HepG2 (cell line): ENCODE measurements around the gene GDF15. TPM values are rescaled to one million over a fixed set of nuclear protein-coding genes. Genes with fewer than 3 reads are reported as not detected.

ENCODE experiments used
- BCL6 ChIP-seq: IDR thresholded peaks from 2 replicates; pipeline ENCODE4 v1.6.1; 2016; ENCODE audit warnings: missing genetic modification reagents, missing compliant biosample characterization
- CHD4 ChIP-seq: fragments of 200-600 bp; sonication (generic); IDR thresholded peaks from 2 replicates; pipeline ENCODE4 v1.7.0; 2017; ENCODE audit warnings: mild to moderate bottlenecking, low read length, borderline replicate concordance
- MAFF ChIP-seq: IDR thresholded peaks from 2 replicates; pipeline ENCODE4 v1.6.1; 2011; ENCODE audit warnings: low read depth, low read length, improper control_type of control experiment
- MTA1 ChIP-seq: sonication (generic); formaldehyde crosslinking; IDR thresholded peaks from 2 replicates; pipeline ENCODE4 v1.4.0; 2020; ENCODE audit warnings: missing genetic modification reagents, mild to moderate bottlenecking, borderline replicate concordance
- RFX5 ChIP-seq: IDR thresholded peaks from 2 replicates; pipeline ENCODE4 v1.6.1; 2011; ENCODE audit warnings: low read depth, low read length, improper control_type of control experiment
- SMARCC2 ChIP-seq: fragments of 450-650 bp; IDR thresholded peaks from 2 replicates; pipeline ENCODE4 v1.6.1; 2017; ENCODE audit warnings: antibody characterized with exemption, mild to moderate bottlenecking
- ZNF234 ChIP-seq: sonication (generic); formaldehyde crosslinking; conservative IDR thresholded peaks from 2 replicates; pipeline ENCODE4 v1.5.1; 2020; ENCODE audit warnings: mild to moderate bottlenecking, missing genetic modification reagents
- ZNF24 ChIP-seq: fragments of 450-650 bp; IDR thresholded peaks from 2 replicates; pipeline ENCODE4 v1.6.1; 2017; ENCODE audit warnings: antibody characterized with exemption, mild to moderate bottlenecking
- ZNF619 ChIP-seq: sonication (generic); formaldehyde crosslinking; IDR thresholded peaks from 2 replicates; pipeline ENCODE4 v1.4.0; 2020; ENCODE audit warnings: mild to moderate bottlenecking, missing genetic modification reagents
- ZNF652 ChIP-seq: IDR thresholded peaks from 2 replicates; pipeline ENCODE4 v1.6.1; 2016; ENCODE audit warnings: low read depth, borderline replicate concordance
- ZNF781 ChIP-seq: sonication (generic); formaldehyde crosslinking; IDR thresholded peaks from 2 replicates; pipeline ENCODE4 v1.5.1; 2020; ENCODE audit warnings: borderline replicate concordance, mild to moderate bottlenecking, missing genetic modification reagents; ENCODE audit errors: not compliant biosample characterization
- ZNF792 ChIP-seq: IDR thresholded peaks from 2 replicates; pipeline ENCODE4 v1.6.1; 2016
- ZSCAN25 ChIP-seq: sonication (generic); formaldehyde crosslinking; IDR thresholded peaks from 2 replicates; pipeline ENCODE4 v1.8.0; 2022; ENCODE audit warnings: mild to moderate bottlenecking, missing genetic modification reagents
- polyA plus RNA-seq, 8 experiments: library from polyadenylated mRNA; depleted of rRNA in 3 of 8; stranded (reverse) in 7 of 8; unstranded in 1 of 8; fragments of >200 nt; fragmentation: Illumina TruSeq in 4 of 8; extraction: Trizol in 4 of 8; gene quantifications; 2 replicates each; pipeline versions ENCODE4 v1.2.1 to v1.2.3, GENCODE V29; 2011 to 2016; ENCODE audit warnings: low read depth in 4 of 8, missing spikeins in 1 of 8, mixed read lengths in 1 of 8; ENCODE audit not compliant: insufficient read depth in 1 of 8
- total RNA-seq, 5 experiments: library from RNA; depleted of rRNA; stranded (reverse); fragments of >200 nt; fragmentation: Illumina TruSeq; extraction: Trizol; gene quantifications; 2 replicates each; pipeline ENCODE4 v1.2.3, GENCODE V29; 2016; ENCODE audit warnings: low read depth in 1 of 5
- TF ChIP-seq, protein P1 (sequence below), 2 experiments: IDR thresholded peaks; 2 replicates each; pipeline ENCODE4 v1.6.1; 2011 to 2012; ENCODE audit warnings: low read length in 2 of 2, borderline replicate concordance in 1 of 2, low read depth in 1 of 2, mild to moderate bottlenecking in 1 of 2, moderate library complexity in 1 of 2
- TF ChIP-seq, protein P2 (sequence below): sonication (generic); formaldehyde crosslinking; IDR thresholded peaks from 2 replicates; pipeline ENCODE4 v1.4.0; 2020; ENCODE audit warnings: mild to moderate bottlenecking, missing genetic modification reagents, borderline replicate concordance
- TF ChIP-seq, protein P3 (sequence below): IDR thresholded peaks from 2 replicates; pipeline ENCODE4 v1.6.1; 2016
- TF ChIP-seq, protein P4 (sequence below): sonication (generic); formaldehyde crosslinking; IDR thresholded peaks from 2 replicates; pipeline ENCODE4 v1.4.0; 2020; ENCODE audit warnings: low read depth, mild to moderate bottlenecking, missing genetic modification reagents

GDF15 gene
- total and polyA plus RNA-seq, 2 of the 13 experiments (the other 11 are each of a cell fraction or from before 2014, with no cell fraction given): 146 to 422 TPM

DNA sequence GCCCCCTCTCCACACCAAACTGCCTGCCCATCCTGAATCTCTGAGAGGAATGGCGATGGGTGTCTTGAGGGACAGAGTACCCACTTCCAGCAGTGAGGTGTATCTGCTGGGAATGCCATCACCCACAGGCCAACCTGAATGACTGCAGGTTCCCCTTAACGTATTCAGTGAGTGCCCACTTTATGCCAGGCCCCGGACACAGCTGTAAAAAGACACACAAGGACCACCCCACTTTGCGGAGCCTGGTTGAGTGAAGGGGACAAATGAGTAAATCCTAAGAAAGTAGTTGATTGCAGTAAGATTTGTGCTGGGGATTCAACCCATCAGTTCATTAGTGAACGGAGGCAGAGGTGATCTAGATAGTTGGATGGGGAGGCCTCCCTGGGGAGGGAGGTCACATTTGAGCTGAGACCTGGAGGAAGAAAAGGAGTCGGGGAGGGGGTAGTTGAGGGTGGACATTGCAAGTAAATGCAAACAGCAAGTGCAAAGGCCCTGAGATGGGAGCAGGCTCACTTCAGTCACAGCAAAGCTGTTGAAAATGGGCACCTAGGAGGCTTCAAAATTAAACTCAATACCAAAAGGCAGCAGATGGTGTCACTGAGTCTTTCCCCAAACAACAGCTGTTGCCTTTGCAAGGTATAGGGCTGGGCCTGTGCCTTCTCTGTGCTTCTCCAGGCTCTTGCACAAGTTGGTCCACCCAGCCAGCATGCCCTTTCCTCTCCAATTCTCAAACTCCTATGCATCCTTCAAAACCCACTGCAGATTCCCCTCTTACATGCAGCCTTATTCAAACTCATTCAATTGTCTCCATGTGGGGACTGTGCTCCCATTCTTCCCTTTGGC, 4.3 kb downstream of the GDF15 start (continued):
- TF ChIP-seq CHD4 (no peak), MAFF (no peak), ZNF234 (no peak), ZNF781 (CRISPR knock-in tag) (peak; percentile 33), ZNF652 (no peak; the same call in 1 of the 2 replicates), ZNF24 (no peak), ZSCAN25 (CRISPR knock-in tag) (no peak), ZNF619 (CRISPR knock-in tag) (no peak; the same call in 1 of the 2 replicates), MTA1 (CRISPR knock-in tag) (no peak), ZNF792 (peak; percentile 64; the same call in 1 of the 2 replicates), BCL6 (CRISPR knock-in tag) (no peak), SMARCC2 (no peak), RFX5 (no peak)
- TF ChIP-seq, protein P1, sequence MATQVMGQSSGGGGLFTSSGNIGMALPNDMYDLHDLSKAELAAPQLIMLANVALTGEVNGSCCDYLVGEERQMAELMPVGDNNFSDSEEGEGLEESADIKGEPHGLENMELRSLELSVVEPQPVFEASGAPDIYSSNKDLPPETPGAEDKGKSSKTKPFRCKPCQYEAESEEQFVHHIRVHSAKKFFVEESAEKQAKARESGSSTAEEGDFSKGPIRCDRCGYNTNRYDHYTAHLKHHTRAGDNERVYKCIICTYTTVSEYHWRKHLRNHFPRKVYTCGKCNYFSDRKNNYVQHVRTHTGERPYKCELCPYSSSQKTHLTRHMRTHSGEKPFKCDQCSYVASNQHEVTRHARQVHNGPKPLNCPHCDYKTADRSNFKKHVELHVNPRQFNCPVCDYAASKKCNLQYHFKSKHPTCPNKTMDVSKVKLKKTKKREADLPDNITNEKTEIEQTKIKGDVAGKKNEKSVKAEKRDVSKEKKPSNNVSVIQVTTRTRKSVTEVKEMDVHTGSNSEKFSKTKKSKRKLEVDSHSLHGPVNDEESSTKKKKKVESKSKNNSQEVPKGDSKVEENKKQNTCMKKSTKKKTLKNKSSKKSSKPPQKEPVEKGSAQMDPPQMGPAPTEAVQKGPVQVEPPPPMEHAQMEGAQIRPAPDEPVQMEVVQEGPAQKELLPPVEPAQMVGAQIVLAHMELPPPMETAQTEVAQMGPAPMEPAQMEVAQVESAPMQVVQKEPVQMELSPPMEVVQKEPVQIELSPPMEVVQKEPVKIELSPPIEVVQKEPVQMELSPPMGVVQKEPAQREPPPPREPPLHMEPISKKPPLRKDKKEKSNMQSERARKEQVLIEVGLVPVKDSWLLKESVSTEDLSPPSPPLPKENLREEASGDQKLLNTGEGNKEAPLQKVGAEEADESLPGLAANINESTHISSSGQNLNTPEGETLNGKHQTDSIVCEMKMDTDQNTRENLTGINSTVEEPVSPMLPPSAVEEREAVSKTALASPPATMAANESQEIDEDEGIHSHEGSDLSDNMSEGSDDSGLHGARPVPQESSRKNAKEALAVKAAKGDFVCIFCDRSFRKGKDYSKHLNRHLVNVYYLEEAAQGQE (IDR thresholded peaks at IDR 0.05; ENCODE audit: borderline replicate concordance in 1 of 2, low read depth in 1 of 2, low read length in 2 of 2): no peak
- TF ChIP-seq, protein P2, sequence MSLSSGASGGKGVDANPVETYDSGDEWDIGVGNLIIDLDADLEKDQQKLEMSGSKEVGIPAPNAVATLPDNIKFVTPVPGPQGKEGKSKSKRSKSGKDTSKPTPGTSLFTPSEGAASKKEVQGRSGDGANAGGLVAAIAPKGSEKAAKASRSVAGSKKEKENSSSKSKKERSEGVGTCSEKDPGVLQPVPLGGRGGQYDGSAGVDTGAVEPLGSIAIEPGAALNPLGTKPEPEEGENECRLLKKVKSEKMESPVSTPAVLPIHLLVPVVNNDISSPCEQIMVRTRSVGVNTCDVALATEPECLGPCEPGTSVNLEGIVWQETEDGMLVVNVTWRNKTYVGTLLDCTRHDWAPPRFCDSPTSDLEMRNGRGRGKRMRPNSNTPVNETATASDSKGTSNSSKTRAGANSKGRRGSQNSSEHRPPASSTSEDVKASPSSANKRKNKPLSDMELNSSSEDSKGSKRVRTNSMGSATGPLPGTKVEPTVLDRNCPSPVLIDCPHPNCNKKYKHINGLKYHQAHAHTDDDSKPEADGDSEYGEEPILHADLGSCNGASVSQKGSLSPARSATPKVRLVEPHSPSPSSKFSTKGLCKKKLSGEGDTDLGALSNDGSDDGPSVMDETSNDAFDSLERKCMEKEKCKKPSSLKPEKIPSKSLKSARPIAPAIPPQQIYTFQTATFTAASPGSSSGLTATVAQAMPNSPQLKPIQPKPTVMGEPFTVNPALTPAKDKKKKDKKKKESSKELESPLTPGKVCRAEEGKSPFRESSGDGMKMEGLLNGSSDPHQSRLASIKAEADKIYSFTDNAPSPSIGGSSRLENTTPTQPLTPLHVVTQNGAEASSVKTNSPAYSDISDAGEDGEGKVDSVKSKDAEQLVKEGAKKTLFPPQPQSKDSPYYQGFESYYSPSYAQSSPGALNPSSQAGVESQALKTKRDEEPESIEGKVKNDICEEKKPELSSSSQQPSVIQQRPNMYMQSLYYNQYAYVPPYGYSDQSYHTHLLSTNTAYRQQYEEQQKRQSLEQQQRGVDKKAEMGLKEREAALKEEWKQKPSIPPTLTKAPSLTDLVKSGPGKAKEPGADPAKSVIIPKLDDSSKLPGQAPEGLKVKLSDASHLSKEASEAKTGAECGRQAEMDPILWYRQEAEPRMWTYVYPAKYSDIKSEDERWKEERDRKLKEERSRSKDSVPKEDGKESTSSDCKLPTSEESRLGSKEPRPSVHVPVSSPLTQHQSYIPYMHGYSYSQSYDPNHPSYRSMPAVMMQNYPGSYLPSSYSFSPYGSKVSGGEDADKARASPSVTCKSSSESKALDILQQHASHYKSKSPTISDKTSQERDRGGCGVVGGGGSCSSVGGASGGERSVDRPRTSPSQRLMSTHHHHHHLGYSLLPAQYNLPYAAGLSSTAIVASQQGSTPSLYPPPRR (CRISPR knock-in tag): no peak
- TF ChIP-seq, protein P3, sequence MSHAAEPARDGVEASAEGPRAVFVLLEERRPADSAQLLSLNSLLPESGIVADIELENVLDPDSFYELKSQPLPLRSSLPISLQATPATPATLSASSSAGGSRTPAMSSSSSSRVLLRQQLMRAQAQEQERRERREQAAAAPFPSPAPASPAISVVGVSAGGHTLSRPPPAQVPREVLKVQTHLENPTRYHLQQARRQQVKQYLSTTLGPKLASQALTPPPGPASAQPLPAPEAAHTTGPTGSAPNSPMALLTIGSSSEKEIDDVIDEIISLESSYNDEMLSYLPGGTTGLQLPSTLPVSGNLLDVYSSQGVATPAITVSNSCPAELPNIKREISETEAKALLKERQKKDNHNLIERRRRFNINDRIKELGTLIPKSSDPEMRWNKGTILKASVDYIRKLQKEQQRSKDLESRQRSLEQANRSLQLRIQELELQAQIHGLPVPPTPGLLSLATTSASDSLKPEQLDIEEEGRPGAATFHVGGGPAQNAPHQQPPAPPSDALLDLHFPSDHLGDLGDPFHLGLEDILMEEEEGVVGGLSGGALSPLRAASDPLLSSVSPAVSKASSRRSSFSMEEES (CRISPR knock-in tag): peak; percentile 29; the same call in 1 of the 2 replicates
- TF ChIP-seq, protein P4, sequence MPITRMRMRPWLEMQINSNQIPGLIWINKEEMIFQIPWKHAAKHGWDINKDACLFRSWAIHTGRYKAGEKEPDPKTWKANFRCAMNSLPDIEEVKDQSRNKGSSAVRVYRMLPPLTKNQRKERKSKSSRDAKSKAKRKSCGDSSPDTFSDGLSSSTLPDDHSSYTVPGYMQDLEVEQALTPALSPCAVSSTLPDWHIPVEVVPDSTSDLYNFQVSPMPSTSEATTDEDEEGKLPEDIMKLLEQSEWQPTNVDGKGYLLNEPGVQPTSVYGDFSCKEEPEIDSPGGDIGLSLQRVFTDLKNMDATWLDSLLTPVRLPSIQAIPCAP (CRISPR knock-in tag): no peak
